Adipocyte (in vitro differentiated cells): ENCODE measurements around the gene IDH2.

ENCODE experiments used
- DNase-seq: peaks from one replicate; pipeline ENCODE4 v3.0.0-alpha.2; 2015; ENCODE audit warnings: low read depth
- H3K27me3 ChIP-seq: replicated peaks from 2 replicates; pipeline ENCODE4 v1.7.0; 2013; ENCODE audit warnings: mild to moderate bottlenecking, low read length, moderate library complexity; ENCODE audit not compliant: control insufficient read depth, insufficient read depth
- H3K36me3 ChIP-seq: 2 replicates; pipeline ENCODE4 v1.7.0; 2013; ENCODE audit warnings: low read length, mild to moderate bottlenecking, moderate library complexity; ENCODE audit not compliant: control insufficient read depth, insufficient read depth, severe bottlenecking
- H3K4me1 ChIP-seq: 2 replicates; pipeline ENCODE4 v1.7.0; 2013; ENCODE audit warnings: mild to moderate bottlenecking, low read length, moderate library complexity; ENCODE audit not compliant: control insufficient read depth, insufficient read depth
- H3K4me3 ChIP-seq: 2 replicates; pipeline ENCODE4 v1.7.0; 2013; ENCODE audit warnings: mild to moderate bottlenecking, low read length, moderate library complexity
- H3K9ac ChIP-seq: 2 replicates; pipeline ENCODE4 v1.7.0; 2013; ENCODE audit warnings: mild to moderate bottlenecking, low read length, moderate library complexity
- H3K9me3 ChIP-seq: 2 replicates; pipeline ENCODE4 v1.7.0; 2013; ENCODE audit warnings: mild to moderate bottlenecking, low read length, moderate library complexity; ENCODE audit not compliant: control insufficient read depth

Gene IDH2

GRCh38 chr15:90138071-90138833 is 36.0 kb upstream of the IDH2 start:
- Histone ChIP-seq H3K4me1 (no peaks in the 10 kb centered on the region), H3K4me3 (no peak overlapping the region), H3K27me3 (peaks cover 9% of the 10 kb centered on the region), H3K36me3 (no peaks in the 10 kb centered on the region), H3K9me3 (no peaks in the 10 kb centered on the region), H3K9ac (no peak overlapping the region)
- no peak for DNase-seq

GRCh38 chr15:90132437-90132836 is 30.2 kb upstream of the IDH2 start:
- H3K4me1 ChIP-seq, result no peaks in the 10 kb centered on the region
- H3K4me3 ChIP-seq, result no peak overlapping the region
- no peak overlapping the region for H3K9ac ChIP-seq
- no peak for DNase-seq
- H3K9me3 ChIP-seq, result no peaks in the 10 kb centered on the region
- H3K27me3 ChIP-seq, result peaks cover 22% of the 10 kb centered on the region
- H3K36me3 ChIP-seq, result no peaks in the 10 kb centered on the region

GRCh38 chr15:90131848-90132247 is 29.6 kb upstream of the IDH2 start:
- DNase-seq, result no peak
- no peak overlapping the region for H3K4me3 ChIP-seq
- H3K4me1 ChIP-seq, result peaks cover 1% of the 10 kb centered on the region
- no peaks in the 10 kb centered on the region for H3K9me3 ChIP-seq
- H3K36me3 ChIP-seq, result no peaks in the 10 kb centered on the region
- H3K27me3 ChIP-seq, result peaks cover 25% of the 10 kb centered on the region
- H3K9ac ChIP-seq, result no peak overlapping the region

- H3K4me3 ChIP-seq, result no peak overlapping the region
- H3K9me3 ChIP-seq, result no peaks in the 10 kb centered on the region
- DNase-seq, result no peak
- H3K4me1 ChIP-seq, result peaks cover 6% of the 10 kb centered on the region
- H3K9ac ChIP-seq, result no peak overlapping the region
- peaks cover 26% of the 10 kb centered on the region for H3K27me3 ChIP-seq
- no peaks in the 10 kb centered on the region for H3K36me3 ChIP-seq
Observed at GRCh38 chr15:90130291-90130690, 28.0 kb upstream of the IDH2 start.

GRCh38 chr15:90126596-90127435 is 24.5 kb upstream of the IDH2 start:
- Histone ChIP-seq H3K27me3 (peaks cover 28% of the 10 kb centered on the region), H3K4me3 (no peak overlapping the region), H3K4me1 (peaks cover 6% of the 10 kb centered on the region), H3K36me3 (no peaks in the 10 kb centered on the region), H3K9ac (no peak overlapping the region), H3K9me3 (no peaks in the 10 kb centered on the region)
- no peak for DNase-seq

GRCh38 chr15:90126022-90126421 is 23.8 kb upstream of the IDH2 start:
- DNase-seq, result no peak
- H3K36me3 ChIP-seq, result no peaks in the 10 kb centered on the region
- H3K4me1 ChIP-seq, result peaks cover 6% of the 10 kb centered on the region
- H3K9me3 ChIP-seq, result no peaks in the 10 kb centered on the region
- H3K27me3 ChIP-seq, result peaks cover 28% of the 10 kb centered on the region
- H3K4me3 ChIP-seq, result no peak overlapping the region
- H3K9ac ChIP-seq, result no peak overlapping the region

- Histone ChIP-seq H3K27me3 (peaks cover 20% of the 10 kb centered on the region), H3K4me3 (no peak overlapping the region), H3K4me1 (peaks cover 6% of the 10 kb centered on the region), H3K9ac (no peak overlapping the region), H3K36me3 (no peaks in the 10 kb centered on the region), H3K9me3 (no peaks in the 10 kb centered on the region)
- no peak for DNase-seq
Observed at GRCh38 chr15:90124507-90124906, 22.2 kb upstream of the IDH2 start.

- peaks cover 5% of the 10 kb centered on the region for H3K27me3 ChIP-seq
- no peak overlapping the region for H3K4me3 ChIP-seq
- no peak for DNase-seq
- H3K9ac ChIP-seq, result no peak overlapping the region
- H3K4me1 ChIP-seq, result no peaks in the 10 kb centered on the region
- no peaks in the 10 kb centered on the region for H3K36me3 ChIP-seq
- no peaks in the 10 kb centered on the region for H3K9me3 ChIP-seq
Observed at GRCh38 chr15:90121086-90121485, 18.8 kb upstream of the IDH2 start.

GRCh38 chr15:90119367-90119766 is 17.1 kb upstream of the IDH2 start:
- Histone ChIP-seq H3K4me1 (no peaks in the 10 kb centered on the region), H3K9ac (no peak overlapping the region), H3K36me3 (no peaks in the 10 kb centered on the region), H3K9me3 (peaks cover 13% of the 10 kb centered on the region), H3K4me3 (no peak overlapping the region), H3K27me3 (peaks cover under 1% of the 10 kb centered on the region)
- no peak for DNase-seq

- Histone ChIP-seq H3K9me3 (peaks cover 20% of the 10 kb centered on the region), H3K27me3 (no peaks in the 10 kb centered on the region), H3K4me3 (no peak overlapping the region), H3K4me1 (no peaks in the 10 kb centered on the region), H3K9ac (no peak overlapping the region), H3K36me3 (no peaks in the 10 kb centered on the region)
- DNase-seq, result no peak
Observed at GRCh38 chr15:90115783-90116182, 13.5 kb upstream of the IDH2 start.

- Histone ChIP-seq H3K27me3 (no peaks in the 10 kb centered on the region), H3K4me3 (peak overlapping the region; percentile 8), H3K36me3 (no peaks in the 10 kb centered on the region), H3K4me1 (peaks cover 1% of the 10 kb centered on the region), H3K9me3 (peaks cover 20% of the 10 kb centered on the region), H3K9ac (no peak overlapping the region)
- DNase-seq, result no peak
Observed at GRCh38 chr15:90114451-90114901, 12.2 kb upstream of the IDH2 start.
